ENCODE data around the gene PRKCE. TPM values are rescaled to one million over a fixed set of nuclear protein-coding genes. Genes with fewer than 3 reads are reported as not detected.

PRKCE gene
- total and polyA plus RNA-seq, 2 experiments from 2014 or later, result 13.2 to 19.2 TPM

DNA sequence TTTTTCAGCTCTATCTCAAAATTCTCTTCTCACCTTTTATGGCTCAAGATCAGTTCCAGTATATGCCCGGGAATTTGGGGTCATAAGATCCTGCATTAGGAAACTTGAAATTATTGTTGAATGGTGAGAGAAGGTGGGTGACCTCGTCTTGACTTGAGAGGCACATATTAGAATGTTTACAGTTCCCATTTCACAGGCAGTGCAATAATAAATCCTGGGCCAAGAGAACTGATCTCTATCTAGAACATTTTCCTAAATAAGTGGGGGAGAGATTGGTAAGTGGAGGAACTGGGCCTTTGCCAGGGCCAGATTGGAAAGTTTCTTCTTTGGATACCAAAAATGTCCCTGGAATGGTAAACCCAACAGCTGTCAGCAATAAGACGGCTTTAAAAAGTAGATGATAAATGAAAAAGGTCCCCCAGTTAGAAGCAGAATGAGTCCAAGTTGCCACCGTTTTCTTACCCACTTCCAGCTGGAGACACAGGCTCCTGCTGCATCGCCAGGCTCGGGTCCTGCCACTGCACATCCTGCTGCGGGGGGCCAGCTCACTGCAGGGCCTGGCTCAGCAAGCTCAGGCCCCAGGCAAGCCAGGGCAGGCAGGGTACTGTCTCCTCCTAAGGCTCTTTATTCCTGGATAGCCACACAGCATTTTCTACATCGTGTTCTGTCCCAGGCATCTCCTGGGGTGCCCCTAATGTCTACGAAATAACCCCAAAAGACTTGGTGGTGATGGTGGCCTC, 519.3 kb downstream of the PRKCE start:
- H3K27ac ChIP-seq, result no peak overlapping the region
- H3K27me3 ChIP-seq, result no peaks in the 10 kb centered on the region
- H3K4me3 ChIP-seq, result no peak overlapping the region

DNA sequence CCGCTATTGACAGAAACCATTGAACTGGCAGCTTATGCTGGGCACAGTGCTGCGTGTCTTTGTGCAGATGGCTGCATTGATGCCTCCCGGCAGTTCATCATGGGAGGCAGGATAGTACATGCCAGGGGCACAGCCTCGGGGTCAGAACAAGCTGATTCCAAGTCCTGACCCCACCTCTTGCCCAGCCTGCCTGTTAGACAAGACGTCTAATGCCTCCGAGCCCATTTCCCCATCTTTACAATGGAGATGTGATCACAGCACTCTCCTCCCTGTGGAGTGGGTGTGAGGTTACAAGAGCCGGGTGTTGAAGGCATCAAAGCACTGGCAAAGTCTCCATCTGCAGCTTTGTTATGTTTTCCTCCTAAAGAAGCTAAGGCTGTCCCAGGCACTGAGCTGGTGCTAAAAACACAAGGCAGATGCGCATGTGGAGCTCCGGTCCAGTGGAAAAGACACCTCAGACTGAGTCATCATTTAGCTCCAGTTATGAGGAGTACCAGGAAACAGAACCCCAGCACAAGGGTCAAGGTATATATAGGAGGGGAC, 520.0 kb downstream of the PRKCE start:
- H3K27me3 ChIP-seq, result no peaks in the 10 kb centered on the region
- DNase-seq (ENCODE audit: low read depth in 1 of 2, low spot score in 1 of 2), result peak; percentile 38 to 84
- H3K4me1 ChIP-seq (ENCODE audit: low read depth), result peaks cover 4% of the 10 kb centered on the region
- no peaks in the 10 kb centered on the region for H3K36me3 ChIP-seq
- H3K9me3 ChIP-seq (ENCODE audit: low read depth), result no peaks in the 10 kb centered on the region
- TF ChIP-seq, protein P1, sequence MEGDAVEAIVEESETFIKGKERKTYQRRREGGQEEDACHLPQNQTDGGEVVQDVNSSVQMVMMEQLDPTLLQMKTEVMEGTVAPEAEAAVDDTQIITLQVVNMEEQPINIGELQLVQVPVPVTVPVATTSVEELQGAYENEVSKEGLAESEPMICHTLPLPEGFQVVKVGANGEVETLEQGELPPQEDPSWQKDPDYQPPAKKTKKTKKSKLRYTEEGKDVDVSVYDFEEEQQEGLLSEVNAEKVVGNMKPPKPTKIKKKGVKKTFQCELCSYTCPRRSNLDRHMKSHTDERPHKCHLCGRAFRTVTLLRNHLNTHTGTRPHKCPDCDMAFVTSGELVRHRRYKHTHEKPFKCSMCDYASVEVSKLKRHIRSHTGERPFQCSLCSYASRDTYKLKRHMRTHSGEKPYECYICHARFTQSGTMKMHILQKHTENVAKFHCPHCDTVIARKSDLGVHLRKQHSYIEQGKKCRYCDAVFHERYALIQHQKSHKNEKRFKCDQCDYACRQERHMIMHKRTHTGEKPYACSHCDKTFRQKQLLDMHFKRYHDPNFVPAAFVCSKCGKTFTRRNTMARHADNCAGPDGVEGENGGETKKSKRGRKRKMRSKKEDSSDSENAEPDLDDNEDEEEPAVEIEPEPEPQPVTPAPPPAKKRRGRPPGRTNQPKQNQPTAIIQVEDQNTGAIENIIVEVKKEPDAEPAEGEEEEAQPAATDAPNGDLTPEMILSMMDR (IDR thresholded peaks at IDR 0.05; ENCODE audit: low read depth, low read length), result no peak
- no peak overlapping the region for H3K27ac ChIP-seq
- no peak overlapping the region for H3K4me3 ChIP-seq

More for the DNA sequence above, 519.3 kb downstream of the PRKCE start:
- H3K36me3 ChIP-seq, result no peaks in the 10 kb centered on the region
- no peak for DNase-seq (ENCODE audit: low read depth in 1 of 2, low spot score in 1 of 2)
- no peaks in the 10 kb centered on the region for H3K9me3 ChIP-seq (ENCODE audit: low read depth)
- TF ChIP-seq, protein P1 (IDR thresholded peaks at IDR 0.05; ENCODE audit: low read depth, low read length), result no peak
- peaks cover 4% of the 10 kb centered on the region for H3K4me1 ChIP-seq (ENCODE audit: low read depth)

DNA sequence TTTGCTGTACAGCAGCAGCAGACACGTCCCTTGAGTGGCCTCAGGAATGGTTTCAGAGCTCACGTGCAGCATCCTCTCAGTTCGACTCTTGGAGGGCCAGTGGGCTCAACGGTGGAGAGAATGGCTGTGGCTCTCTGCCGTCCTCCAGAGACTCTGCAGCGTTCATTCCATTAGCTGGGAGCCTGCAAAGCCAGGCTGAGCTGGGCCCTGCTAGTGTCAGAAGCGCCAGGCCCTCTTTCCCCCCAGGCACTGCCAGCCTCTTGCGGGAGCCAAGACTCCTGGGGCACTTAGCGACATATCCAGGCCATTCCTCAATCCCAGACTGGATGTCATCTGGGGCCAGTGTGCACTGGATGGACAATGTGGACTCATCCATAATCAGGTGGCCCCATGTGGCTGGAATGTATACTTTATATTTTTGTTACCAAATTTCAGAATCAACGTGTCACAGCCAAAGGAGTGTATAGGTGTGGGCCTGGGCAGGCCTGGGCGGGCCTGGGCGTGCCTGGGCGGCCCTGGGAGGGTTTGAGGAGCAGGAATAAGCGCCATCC, 520.6 kb downstream of the PRKCE start:
- no peaks in the 10 kb centered on the region for H3K36me3 ChIP-seq
- H3K9me3 ChIP-seq (ENCODE audit: low read depth), result no peaks in the 10 kb centered on the region
- no peak for DNase-seq (ENCODE audit: low read depth in 1 of 2, low spot score in 1 of 2)
- no peak overlapping the region for H3K27ac ChIP-seq
- H3K27me3 ChIP-seq, result no peaks in the 10 kb centered on the region
- TF ChIP-seq, protein P1 (IDR thresholded peaks at IDR 0.05; ENCODE audit: low read depth, low read length), result no peak
- H3K4me1 ChIP-seq (ENCODE audit: low read depth), result peaks cover 4% of the 10 kb centered on the region
- no peak overlapping the region for H3K4me3 ChIP-seq

DNA sequence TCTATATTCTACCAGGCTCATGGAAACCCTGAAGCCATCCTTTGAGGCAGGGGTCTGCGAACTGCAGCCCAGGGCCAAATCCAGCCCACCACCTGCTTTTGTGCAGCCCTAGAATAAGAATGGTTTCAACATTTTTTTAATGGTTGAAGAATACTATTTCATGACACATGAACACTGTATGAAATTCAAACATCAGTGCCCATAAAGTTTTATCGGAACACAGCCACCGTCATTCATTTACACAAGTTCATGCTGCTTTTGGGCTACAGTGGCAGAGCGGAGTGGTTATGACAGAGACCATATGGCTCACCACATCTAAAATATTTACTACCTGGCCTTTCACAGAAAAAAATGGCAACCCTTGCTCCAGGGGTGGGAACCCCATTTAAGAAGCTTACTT, 521.6 kb downstream of the PRKCE start:
- no peak for DNase-seq (ENCODE audit: low read depth in 1 of 2, low spot score in 1 of 2)
- H3K4me3 ChIP-seq, result no peak overlapping the region

DNA sequence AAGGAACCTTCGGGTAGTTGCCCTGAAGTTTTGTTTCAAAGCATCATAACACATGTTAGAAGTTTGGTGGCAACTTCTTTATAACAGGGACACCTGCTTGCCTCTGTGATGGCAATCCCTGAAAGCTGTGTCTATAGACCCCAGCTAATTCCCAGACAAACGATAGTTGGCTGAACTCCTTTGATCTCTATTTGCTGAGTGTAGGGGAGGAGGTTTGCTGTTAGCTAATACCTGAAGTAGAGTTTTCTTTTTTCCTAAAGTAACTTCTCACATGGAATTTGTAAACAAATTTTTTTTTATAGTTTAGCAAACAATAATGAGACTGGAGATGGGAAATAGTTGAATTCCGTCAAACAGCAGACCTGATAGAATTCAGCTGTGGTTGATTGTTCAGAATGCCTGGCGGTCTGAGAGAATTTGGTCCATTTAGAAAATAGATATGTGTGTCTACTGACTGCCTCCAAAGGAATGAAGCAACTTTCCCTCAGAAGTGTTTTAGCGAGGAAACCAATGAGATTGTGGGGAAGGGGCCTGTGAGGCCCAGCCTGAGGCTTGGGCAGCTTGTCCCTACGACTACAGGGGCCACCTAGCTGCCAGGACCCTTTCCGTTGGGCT, 522.3 kb downstream of the PRKCE start:
- TF ChIP-seq, protein P1 (IDR thresholded peaks at IDR 0.05; ENCODE audit: low read depth, low read length), result no peak
- no peak for DNase-seq (ENCODE audit: low read depth in 1 of 2, low spot score in 1 of 2)

More for the DNA sequence above, 521.6 kb downstream of the PRKCE start:
- H3K36me3 ChIP-seq, result no peaks in the 10 kb centered on the region
- H3K9me3 ChIP-seq (ENCODE audit: low read depth), result no peaks in the 10 kb centered on the region
- peaks cover 4% of the 10 kb centered on the region for H3K4me1 ChIP-seq (ENCODE audit: low read depth)
- H3K27ac ChIP-seq, result no peak overlapping the region
- no peaks in the 10 kb centered on the region for H3K27me3 ChIP-seq
- TF ChIP-seq, protein P1 (IDR thresholded peaks at IDR 0.05; ENCODE audit: low read depth, low read length), result no peak

More for the DNA sequence above, 522.3 kb downstream of the PRKCE start:
- Histone ChIP-seq H3K27me3 (no peaks in the 10 kb centered on the region), H3K4me3 (no peak overlapping the region), H3K36me3 (no peaks in the 10 kb centered on the region), H3K9me3 (ENCODE audit: low read depth) (no peaks in the 10 kb centered on the region), H3K27ac (no peak overlapping the region), H3K4me1 (ENCODE audit: low read depth) (peaks cover 4% of the 10 kb centered on the region)
